GM12801 (cell line): Measurements from ENCODE around the gene ACTN4.

Experiments used
- TF ChIP-seq, protein P1 (sequence below): IDR thresholded peaks from one replicate; pipeline ENCODE4 v1.5.1; 2011; ENCODE audit warnings: control low read depth; ENCODE audit not compliant: insufficient read length; ENCODE audit errors: extremely low read depth

ACTN4 gene

DNA sequence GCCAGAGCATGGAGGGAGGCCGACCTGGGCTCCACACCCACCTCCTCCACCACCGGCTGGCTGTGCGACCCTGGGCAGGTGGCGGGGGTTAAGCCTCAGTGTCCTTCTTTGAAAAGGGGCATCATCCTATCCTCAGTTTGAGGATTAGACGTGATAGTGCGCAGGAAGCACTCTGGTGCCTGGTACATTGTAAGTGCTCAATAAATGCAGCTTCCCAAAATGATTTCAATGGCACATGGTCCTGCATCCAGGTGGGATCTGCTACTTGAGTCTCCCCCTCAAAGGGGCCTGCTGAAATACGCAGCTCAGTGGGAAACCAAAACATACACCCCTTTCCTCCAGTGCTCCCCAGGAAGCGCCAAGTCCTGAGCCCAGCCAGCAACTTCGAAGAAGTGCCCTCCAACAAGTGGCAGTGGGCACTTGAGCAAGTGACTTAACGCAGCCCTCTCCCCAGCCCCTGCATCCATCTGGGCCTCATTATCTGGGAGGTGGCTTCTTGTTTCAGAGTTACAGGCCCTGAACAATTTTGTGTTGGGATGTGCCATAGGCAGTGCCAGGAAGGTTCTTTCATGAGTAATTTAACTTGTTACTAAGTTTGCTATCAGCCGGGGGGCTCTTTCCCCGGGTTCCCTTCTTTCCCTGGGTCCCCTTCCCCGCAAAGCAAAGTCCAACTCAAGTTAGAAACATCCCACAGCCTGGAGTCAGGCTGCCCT lies 17.9 kb downstream of the ACTN4 start:
- TF ChIP-seq, protein P1, sequence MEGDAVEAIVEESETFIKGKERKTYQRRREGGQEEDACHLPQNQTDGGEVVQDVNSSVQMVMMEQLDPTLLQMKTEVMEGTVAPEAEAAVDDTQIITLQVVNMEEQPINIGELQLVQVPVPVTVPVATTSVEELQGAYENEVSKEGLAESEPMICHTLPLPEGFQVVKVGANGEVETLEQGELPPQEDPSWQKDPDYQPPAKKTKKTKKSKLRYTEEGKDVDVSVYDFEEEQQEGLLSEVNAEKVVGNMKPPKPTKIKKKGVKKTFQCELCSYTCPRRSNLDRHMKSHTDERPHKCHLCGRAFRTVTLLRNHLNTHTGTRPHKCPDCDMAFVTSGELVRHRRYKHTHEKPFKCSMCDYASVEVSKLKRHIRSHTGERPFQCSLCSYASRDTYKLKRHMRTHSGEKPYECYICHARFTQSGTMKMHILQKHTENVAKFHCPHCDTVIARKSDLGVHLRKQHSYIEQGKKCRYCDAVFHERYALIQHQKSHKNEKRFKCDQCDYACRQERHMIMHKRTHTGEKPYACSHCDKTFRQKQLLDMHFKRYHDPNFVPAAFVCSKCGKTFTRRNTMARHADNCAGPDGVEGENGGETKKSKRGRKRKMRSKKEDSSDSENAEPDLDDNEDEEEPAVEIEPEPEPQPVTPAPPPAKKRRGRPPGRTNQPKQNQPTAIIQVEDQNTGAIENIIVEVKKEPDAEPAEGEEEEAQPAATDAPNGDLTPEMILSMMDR = no peak

DNA sequence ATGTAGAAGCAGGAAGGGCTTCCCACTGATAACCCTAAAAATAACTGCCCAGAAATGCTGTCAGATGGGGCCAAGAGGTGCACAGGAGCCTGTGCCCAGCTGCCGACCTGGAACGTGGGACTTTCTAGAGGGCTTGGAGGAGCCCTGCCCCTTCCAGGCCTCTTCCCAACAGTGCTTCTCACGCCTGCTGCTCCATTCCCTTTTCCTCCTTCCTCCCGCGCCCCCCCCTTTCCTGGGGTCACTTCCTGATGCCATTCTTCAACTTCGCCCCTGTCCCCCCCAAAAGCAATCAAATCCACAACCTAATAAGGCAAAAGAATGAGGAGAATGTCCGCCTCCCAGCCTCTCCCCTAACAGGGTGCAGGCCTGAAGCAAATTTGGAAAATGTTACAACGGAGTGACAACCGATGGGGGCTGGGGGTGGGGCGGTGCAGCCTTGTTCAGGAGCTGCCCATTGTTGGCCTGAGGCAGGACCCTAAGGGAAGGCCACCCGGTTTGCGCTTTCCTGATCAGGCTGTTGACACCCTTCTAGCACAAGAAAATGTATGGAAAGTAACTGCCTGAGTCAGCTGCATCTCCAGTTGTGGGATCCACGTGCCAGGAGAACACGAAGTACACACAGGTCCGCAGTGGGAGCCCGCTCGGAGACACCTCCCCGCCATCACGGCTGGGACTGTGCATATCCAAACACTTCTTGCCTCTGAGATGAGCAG lies 18.7 kb downstream of the ACTN4 start:
- TF ChIP-seq, protein P1 = no peak

DNA sequence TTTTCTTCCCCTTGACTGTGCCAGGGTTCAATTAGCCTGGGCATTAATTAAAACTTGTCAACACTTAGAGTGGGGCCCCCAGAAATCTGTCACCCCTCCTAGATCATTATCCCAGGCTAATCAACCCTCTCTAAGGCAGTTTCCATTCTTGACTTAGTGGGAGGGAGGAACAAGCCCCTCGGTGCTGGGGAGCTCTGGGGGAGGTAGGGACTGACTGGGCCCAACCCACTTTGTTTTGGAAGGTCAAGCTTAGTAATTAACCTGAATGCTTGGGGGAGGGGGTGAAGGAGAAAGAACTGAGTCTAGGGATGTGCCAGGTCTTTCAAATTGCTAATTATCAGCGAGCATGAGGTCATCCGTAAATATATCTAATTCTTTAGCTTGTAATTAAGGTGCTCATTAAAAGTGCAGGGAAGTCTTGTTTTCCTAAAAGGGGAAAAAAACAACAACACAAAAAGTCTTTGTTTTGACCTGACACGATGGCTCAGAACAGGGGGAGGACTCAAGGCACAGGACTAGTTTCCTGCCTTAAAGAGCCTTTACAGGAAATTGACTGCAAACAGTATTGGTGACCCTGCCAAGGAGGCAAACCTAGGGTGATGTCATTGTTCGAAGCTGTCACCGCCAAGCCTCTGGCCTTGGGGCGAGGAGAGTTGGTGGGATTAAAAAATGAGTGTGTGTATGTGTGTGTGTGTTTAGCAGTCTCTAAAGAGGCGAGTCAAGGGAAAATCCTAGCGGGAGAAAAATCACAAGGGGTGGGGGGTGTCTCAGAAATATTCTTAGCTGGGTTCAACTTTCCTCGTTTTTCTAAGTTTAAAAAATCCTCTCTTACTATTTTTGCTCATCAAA lies 19.4 kb downstream of the ACTN4 start:
- TF ChIP-seq, protein P1 = no peak

DNA sequence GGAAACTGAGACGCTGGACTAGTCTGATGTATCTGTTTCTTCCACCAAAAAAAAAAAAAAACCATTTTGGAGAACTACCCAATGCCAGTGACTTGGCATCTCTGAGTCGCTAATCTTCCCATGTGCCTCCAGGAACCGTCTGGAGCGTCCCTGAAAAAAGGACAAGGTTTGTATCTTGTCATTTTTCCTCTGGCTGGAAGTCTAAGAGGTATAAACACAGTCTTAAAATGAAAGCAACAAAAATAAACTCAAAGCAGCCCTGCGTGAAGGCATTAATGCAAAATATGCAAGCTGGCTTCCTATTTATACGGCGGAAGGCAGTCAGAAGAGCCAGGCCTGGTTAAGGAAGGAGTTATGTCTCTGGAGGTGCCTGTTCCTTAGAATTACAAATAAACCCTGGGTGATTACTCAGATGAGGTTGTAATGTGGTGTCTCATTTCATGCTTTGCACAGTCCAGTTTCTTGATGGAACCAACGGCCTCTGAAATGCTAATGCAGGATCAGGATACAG lies 20.3 kb downstream of the ACTN4 start:
- TF ChIP-seq, protein P1 = no peak

DNA sequence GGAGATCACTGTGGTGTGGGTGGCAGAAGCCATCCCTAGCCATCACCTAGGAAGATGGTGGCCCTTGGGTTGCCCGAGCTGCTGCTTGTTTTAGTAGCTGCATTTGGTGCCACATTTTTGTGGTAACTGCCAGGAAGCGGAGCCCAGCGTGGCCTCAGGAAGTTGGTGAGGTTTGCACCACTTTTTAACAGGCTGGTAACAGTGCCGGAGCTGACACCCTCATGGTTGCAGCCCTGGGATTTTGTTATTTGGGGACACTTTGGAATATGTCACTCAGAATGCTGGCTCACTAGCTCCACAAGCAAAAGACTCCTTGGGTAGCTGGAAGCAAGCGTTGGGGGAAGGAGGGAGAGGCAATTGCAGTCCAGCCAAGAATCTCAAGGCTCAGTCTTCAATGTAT lies 22.1 kb downstream of the ACTN4 start:
- TF ChIP-seq, protein P1 = no peak

DNA sequence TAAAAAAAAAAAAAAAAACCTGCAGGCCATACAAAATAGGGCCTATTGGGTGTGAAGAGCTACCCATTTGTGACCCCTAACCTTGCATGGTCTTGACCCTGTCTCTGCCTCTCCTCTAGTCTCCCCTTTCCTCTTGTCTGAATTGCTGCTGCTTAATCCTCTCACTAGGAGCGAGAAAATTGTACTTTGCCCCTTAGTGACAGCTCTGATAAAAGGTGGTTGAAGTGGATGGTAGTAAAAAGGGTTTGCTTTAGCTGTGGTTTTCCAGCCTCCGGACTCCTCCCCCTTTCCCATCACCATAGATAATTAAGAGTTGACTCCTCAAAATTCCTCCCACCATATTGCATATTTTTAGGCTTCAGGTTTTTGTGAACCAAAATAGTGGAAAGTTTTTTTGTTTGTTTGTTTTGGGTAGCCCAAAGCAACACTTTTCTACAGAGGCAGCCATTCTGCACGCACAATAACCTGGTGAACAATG lies 23.5 kb downstream of the ACTN4 start:
- TF ChIP-seq, protein P1 = no peak

DNA sequence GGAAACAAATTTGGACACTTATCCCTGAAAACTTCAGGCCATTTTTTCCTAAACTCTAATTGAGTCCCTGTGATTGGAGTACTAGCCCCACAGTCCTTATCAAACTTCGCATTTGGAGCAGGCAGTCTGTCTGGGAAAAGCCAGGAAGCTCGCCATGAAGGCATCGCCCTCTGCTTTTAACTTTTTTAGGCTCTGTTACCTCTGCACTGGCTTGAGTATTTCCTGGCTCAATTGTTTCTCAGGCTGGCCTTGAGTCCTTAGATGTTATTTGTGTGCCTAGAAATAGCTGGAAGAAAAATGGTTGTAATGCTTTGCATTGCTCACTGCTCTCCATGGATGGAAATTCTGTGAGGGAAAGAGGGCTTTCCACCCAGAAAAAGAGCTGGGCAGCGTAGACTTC lies 24.2 kb downstream of the ACTN4 start:
- TF ChIP-seq, protein P1 = no peak
